Amniotic stem cell (primary cell): ENCODE data around the gene MYO5A.

Source experiments
- DNase-seq: peaks from one replicate; lab custom pipeline; 2025; lab: John Stamatoyannopoulos, UW

MYO5A gene

GRCh38 chr15:52362497-52362896 lies 166.2 kb downstream of the MYO5A start:
- no peak for DNase-seq

- no peak for DNase-seq
Measured at GRCh38 chr15:52361975-52362494, 166.6 kb downstream of the MYO5A start.

DNA sequence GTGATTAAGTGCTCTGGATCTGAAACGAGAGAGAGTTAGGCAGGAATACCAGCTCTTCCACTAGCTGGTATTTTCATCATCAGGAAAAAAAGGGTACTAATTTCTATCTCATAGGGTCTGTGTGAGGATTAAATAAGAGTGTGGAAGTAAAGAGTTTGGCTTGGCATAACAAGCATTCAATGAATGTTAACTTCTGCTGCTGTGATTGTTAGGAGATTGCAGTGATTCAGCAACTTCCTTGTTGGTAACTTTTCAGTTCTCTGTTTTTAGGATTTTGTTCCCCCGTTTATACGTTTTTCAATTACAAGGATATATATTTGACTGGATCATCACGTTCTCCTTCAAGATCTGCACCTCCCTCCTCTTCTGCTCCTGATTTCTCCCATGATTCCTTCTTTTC lies 167.2 kb downstream of the MYO5A start:
- DNase-seq = no peak

DNA sequence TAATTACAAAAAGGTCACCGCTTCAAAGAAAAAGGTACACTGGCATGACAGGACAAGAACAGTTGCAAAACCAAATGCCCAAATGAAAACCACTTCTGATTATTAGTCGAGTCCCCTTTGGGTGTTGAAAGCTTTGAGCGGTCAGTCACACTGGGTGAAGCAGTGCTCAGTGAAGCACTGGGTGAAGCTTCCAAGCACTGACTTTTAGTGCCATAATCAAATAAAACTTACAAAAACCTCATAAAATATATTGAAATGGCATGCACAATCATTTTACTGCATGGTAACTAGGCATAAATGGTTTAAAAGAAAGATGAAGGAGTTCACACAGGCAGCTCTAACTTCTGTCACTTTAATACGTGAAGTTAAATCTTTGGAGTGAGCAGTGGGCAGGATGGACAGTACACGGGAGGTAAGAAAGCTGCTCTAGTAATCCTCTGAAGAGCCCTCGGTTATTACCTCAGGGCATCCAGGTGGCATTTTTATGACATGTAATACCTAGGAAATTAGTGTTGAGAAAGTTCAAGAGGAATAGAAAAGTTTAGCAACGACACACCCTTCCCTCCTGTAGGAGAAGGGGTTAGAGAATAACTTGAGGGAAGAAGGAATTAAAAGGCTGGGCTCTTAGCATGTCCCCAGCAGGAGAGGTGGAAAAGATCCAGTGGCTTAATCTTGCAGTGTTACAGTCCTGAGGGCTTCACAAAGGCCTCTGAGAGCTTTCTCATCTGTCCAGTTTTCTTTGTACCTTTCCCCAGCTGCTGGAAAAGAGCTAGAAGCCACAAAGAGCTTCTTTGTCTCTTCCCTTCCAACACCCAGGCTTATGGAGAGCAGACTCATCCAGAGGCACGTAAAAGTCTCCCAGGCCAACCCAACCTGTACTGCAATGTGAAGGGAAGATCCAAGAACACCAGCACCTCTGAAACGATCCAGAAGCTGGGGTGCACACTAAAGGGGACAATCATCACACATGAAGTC lies 168.2 kb downstream of the MYO5A start:
- no peak for DNase-seq

GRCh38 chr15:52359722-52360121 lies 169.0 kb downstream of the MYO5A start:
- no peak for DNase-seq

DNA sequence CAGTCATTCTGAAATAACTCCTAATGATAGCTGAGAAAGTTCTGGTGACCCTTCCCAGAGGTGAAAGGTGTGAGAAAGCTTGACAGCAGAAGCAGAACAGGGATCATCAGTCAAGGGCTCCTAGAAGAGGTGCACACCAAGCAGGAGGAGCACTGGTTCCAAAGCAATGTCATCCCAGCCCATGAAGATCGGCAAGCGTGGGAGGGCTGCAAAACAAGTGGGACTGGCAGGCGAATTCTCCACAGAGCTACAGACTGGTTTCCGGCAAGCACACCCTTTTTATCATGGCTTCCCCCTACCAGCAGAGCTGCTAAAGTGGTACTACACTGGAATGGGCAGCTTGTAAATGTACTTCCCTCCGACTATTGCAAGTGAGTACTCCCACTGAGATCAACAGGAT lies 170.7 kb downstream of the MYO5A start:
- DNase-seq = no peak

GRCh38 chr15:52352086-52352485 lies 176.6 kb downstream of the MYO5A start:
- no peak for DNase-seq

- DNase-seq = no peak
Measured at GRCh38 chr15:52351206-52351908, 177.3 kb downstream of the MYO5A start.

DNA sequence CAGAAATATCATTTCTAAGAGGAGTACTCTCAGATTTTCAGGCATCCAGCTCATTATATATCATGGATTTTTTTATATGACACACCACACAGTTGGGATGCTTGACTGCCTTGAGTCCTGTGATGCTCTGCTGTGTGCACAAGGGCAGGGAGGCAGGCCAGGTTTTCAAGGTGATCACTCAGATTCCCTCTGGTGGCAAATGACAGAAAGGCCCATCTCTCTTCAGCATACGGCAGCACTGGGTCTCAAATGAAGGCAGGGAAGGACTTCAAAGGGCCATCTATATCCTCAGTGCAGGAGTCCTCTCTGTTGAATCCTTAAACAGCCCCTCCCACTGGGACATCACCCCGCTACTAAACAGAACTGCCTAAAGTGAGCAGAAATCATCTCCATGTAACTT lies 178.3 kb downstream of the MYO5A start:
- DNase-seq = no peak

- DNase-seq = no peak
Measured at GRCh38 chr15:52349052-52349700, 179.5 kb downstream of the MYO5A start.

DNA sequence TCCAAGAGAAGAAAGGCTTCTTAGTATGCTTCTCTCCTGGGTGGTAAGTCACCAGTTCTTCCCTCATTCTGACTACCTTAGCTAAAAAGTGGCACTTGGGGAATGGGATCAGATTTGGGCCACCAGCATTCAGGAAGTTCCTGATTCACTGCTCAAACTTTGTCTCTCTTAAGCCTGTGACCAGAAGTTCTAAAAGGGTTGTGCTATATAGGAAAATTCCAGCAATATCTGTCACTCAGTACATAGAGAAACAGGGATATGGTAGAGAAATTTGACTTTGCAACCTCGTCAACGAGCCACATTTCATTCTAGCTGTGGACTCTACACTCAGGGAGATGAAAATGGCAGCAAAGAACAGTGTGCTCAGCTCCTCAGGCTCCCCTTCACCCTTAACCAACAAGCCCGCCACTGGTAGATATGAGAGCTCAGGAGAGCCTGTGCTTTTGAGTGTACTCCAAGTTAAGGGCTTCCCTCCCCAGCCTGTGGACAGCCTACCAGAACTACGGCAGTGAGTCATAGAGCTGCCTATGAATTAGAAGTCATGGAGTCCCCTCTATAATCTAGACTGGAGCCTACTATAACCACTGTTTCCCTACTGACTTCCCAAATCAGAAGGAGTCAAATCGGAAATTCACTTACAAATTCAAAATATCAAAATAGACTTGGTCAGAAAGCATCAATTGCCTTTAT lies 180.5 kb downstream of the MYO5A start:
- no peak for DNase-seq

GRCh38 chr15:52344592-52344991 lies 184.1 kb downstream of the MYO5A start:
- DNase-seq = no peak

DNA sequence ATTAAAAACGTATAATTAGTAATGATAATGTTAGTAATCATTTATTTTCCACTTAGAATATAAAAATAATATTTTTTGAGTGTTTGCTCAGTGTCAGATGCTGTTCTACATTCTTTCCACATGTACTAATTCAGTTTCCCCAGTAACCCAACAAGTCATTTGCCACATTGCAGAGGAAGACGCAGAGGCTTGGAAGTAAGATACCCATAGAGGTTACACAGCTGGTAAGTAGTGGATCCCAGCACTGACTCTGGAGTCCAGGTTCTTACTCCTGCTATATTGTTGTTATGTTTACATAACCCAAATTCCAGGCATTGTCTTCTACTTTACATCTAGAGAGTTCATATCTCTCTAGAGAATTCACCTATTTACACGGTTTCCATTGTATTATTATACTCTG lies 184.8 kb downstream of the MYO5A start:
- no peak for DNase-seq

DNA sequence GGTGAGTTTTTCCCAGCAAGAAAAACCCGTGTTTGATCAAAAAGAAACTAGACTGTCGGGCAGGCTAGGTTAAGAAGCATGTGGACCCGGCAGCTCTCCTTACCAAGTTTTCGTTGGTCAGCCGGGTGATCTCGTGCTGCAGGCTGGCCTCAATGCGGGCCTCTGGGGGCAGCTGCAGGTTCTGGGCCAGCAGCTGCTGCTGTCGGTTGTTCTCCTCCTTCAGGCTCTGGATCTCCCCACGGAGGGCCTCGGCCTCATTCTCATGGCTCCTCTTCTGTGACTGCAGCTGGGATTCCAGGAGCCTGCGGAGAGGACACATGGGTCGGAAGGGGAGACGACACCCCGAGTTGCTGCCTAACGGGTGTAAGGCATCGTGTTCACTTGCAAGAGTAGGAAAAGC lies 188.6 kb downstream of the MYO5A start:
- DNase-seq = no peak

- no peak for DNase-seq
Measured at GRCh38 chr15:52338891-52339290, 189.8 kb downstream of the MYO5A start.

DNA sequence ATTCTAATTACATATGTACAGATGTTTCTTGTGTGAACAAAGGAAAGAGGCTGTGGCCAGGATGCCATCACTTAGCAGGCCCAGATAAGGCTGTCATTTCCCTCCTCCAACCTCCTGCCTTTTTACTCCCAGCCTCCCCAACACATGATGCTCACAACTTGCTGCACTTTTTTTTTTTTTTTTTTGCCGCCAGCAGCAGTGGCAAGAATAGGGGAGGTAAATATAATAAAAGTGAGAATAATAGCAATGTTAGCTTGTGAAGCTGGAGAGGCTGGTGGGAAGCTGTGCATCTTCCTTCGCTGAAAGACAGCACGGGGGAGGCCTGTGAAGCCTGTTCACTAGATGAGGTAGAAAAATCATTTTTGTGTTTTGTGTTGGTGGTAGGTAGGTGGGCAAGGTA lies 190.6 kb downstream of the MYO5A start:
- DNase-seq = no peak

DNA sequence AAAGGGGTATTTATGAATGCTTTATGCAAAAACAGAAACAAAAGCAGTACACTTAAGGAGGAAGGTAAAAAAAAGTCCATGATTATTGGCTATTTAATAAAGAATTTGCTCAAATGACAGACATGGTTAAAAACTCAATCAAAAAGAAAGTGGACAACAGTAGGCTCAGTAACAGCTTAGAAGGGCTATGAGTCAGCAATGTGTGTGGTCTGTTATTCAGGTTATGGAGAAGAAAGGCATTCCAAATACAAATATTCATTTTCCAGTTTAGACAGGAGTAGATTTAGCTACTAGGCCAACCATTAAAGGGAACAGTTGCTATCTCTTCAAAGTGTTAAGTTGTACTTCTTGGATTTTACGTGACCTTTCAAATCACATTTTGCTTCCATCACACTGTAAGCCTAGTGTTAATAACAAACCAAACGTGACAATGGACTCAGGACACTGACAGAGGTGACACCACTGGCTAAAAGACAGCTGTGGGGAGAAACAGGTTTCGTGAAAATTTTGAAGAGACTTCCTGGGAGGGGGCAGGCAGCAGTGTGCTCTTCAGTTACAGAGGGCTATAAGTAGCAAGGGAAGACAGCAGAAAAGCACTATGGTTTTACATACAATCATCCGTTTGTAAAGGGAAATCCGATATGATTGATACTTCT lies 191.4 kb downstream of the MYO5A start:
- no peak for DNase-seq

DNA sequence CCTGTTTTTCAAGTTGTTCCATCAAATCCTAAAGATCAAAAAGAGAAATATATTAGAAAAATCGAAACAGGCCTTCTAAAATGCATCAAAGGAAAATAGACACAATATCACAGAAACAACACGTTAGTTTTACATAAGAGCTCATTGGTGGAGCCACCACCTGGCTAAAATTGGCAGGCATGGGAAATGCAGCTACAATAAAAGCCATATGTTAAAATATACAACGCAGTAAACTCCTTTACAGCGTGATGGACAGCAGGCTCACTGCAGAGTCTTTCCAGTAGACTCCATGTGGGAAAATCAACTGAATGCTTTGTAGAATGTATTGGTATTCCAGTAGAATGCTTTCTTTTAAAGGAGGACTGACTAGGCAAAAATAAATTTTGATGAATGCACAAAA lies 192.2 kb downstream of the MYO5A start:
- no peak for DNase-seq

- no peak for DNase-seq
Measured at GRCh38 chr15:52334491-52335160, 194.1 kb downstream of the MYO5A start.

DNA sequence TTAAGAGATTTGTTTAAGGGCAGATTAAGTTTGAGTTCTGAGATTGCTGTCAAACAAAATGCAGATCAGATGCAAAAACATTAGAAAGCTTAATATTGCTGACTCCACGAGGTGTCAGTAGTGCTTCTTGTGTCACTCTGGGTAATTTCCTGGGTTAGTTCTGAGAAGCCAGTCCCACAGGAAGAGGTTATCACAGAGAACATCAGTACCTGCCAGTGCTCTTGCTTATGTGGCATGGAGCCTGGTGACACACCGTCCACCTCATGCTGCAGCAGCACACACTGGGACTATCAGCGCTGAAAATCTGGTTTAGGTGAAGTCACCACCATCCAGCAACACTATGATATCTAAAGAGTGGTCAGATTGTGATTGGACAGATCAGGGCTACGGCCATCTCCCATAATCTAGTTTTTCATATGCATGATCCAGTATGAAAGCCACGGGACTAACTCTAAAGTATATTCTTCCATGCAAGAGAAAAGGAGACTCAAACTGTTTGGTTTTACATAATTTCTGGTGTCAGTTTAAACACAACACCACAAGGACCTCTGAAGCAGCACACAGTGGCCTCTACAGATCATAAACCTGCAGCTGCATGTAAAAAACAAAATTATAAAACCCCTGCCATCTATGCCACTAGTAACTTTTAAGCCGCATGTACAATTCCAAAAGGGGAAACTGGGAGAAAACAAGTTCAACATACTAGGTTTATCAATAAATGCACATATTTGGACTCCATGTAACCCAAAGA lies 197.0 kb downstream of the MYO5A start:
- DNase-seq = no peak
